PC-9 (cell line): ENCODE data around the gene BTBD1.

Experiments used
- CTCF ChIP-seq: fragments of 200-600 bp; sonication (generic); conservative IDR thresholded peaks from 2 replicates; pipeline ENCODE4 v1.6.1; 2017; ENCODE audit warnings: mixed run types, antibody characterized with exemption, mild to moderate bottlenecking, moderate library complexity
- EZH2 ChIP-seq: fragments of 200-600 bp; sonication (generic); IDR thresholded peaks from 2 replicates; pipeline ENCODE4 v1.8.0; 2017; ENCODE audit warnings: antibody characterized with exemption, low read depth

DNA sequence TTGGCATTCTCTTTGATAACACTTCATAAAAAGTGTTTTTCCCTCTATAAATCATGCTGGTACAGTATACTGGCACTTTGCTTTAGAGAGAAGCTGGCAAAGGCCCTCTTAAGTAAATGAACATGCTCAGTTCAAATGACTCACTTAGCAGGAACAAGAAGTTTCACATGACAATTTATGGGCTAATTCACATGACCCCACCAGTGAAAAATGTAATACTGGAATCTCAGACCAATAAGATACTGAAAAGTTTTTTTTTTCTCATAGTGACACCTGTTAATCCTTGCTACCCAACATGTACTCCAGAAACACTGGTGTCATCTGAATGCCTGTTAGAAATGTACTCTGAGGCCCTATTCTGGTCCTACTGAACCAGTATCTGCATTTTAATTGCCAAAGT is 13.9 kb downstream of the BTBD1 start:
- TF ChIP-seq CTCF, result no peak
- TF ChIP-seq EZH2, result no peak
